K562 (cell line): ENCODE measurements around the gene NDUFS6. TPM values are rescaled to one million over a fixed set of nuclear protein-coding genes. Genes with fewer than 3 reads are reported as not detected.

ENCODE experiments used
- ATAC-seq: fragments of 200-7000 bp; cut with Tn5 transposase; 3 replicates; pipeline ENCODE4 v1.9.1; 2020; ENCODE audit warnings: moderate library complexity
- BruUV-seq: library from RNA; stranded (reverse); fragments of 400-500 nt; replicated peaks from 2 replicates; lab custom pipeline; 2021; lab: Mats Ljungman, UMichigan
- CTCF ChIA-PET: fragments of 300-600 bp; formaldehyde crosslinking; extraction: SDS; loops from one replicate; lab custom pipeline; 2021; ENCODE audit warnings: low intra/inter-chr PET ratio; lab: Yijun Ruan, JAX
- POLR2A ChIA-PET: fragments of 300-600, 350-650 bp; sonication (Branson Sonifier 250); formaldehyde crosslinking; extraction: SDS; loops from one replicate; lab custom pipeline; 2021; ENCODE audit warnings: antibody characterized with exemption, inconsistent platforms; lab: Yijun Ruan, JAX
- DNase-seq, 4 experiments: peaks; one replicate each; pipeline versions ENCODE4 v3.0.0 to v3.0.0-alpha.2; 2011 to 2018; ENCODE audit warnings: low spot score in 3 of 4, mixed read lengths in 3 of 4; ENCODE audit errors: extremely low read depth in 1 of 4
- FAIRE-seq: peaks from 2 replicates; lab custom pipeline; 2011; peaks lifted over from hg19 to GRCh38; lab: Jason Lieb, UNC
- H2AFZ ChIP-seq: 2 replicates; pipeline ENCODE4 v1.6.0; 2011; ENCODE audit warnings: low read depth, low read length, control low read depth, inconsistent platforms
- H3K27ac ChIP-seq: fragments of 200-600 bp; 3 replicates; pipeline ENCODE4 v1.8.0; 2011; ENCODE audit warnings: low read depth, mild to moderate bottlenecking, control low read depth, inconsistent platforms, low read length, moderate library complexity, mixed read lengths; ENCODE audit errors: extremely low read depth
- H3K27me3 ChIP-seq, 2 experiments: fragments of 300-600 bp in 1 of 2; 2 replicates in 1 of 2; 3 replicates in 1 of 2; pipeline versions ENCODE4 v1.6.0 to v1.8.0; 2011; ENCODE audit warnings: inconsistent platforms in 2 of 2, low read length in 2 of 2, mild to moderate bottlenecking in 1 of 2, mixed read lengths in 1 of 2, moderate library complexity in 1 of 2; ENCODE audit not compliant: control insufficient read depth in 2 of 2, insufficient read depth in 2 of 2
- H3K36me3 ChIP-seq: fragments of 300-600 bp; 3 replicates; pipeline ENCODE4 v1.8.0; 2011; ENCODE audit warnings: mild to moderate bottlenecking, low read length, inconsistent platforms; ENCODE audit not compliant: control insufficient read depth, insufficient read depth
- H3K4me1 ChIP-seq, 2 experiments: fragments of 200-600 bp in 1 of 2; replicated peaks in 1 of 2; 2 replicates in 1 of 2; 3 replicates in 1 of 2; pipeline versions ENCODE4 v1.5.1 to v1.8.0; 2011; ENCODE audit warnings: inconsistent platforms in 2 of 2, low read length in 2 of 2, mild to moderate bottlenecking in 1 of 2, mixed read lengths in 1 of 2, moderate library complexity in 1 of 2; ENCODE audit not compliant: control insufficient read depth in 2 of 2, insufficient read depth in 2 of 2
- H3K4me2 ChIP-seq: 2 replicates; pipeline ENCODE4 v1.6.1; 2011; ENCODE audit warnings: low read length, control low read depth, inconsistent platforms, mixed read lengths; ENCODE audit not compliant: insufficient read depth
- H3K4me3 ChIP-seq: fragments of 200-600 bp; sonication (generic), shearing (Covaris generic); 2 replicates; pipeline ENCODE4 v1.5.1; 2016; ENCODE audit warnings: control low read depth, inconsistent platforms
- H3K79me2 ChIP-seq: fragments of 200-600 bp; 3 replicates; pipeline ENCODE4 v1.8.0; 2011; ENCODE audit warnings: low read length, inconsistent platforms; ENCODE audit not compliant: control insufficient read depth, insufficient read depth
- H3K9ac ChIP-seq, 2 experiments: 2 replicates each; pipeline versions ENCODE4 v1.6.0 to v1.6.1; 2011; ENCODE audit warnings: low read depth in 2 of 2, low read length in 2 of 2, control low read depth in 1 of 2, inconsistent platforms in 1 of 2, mild to moderate bottlenecking in 1 of 2, mixed read lengths in 1 of 2; ENCODE audit not compliant: insufficient read depth in 1 of 2
- H3K9me1 ChIP-seq: one replicate; pipeline ENCODE4 v1.6.0; 2011; ENCODE audit warnings: inconsistent platforms, mild to moderate bottlenecking, low read length, moderate library complexity; ENCODE audit not compliant: control insufficient read depth, insufficient read depth
- H3K9me3 ChIP-seq: replicated peaks from 2 replicates; pipeline ENCODE4 v1.5.1; 2011; ENCODE audit warnings: low read depth, low read length, inconsistent platforms; ENCODE audit not compliant: control insufficient read depth, insufficient read depth
- H4K20me1 ChIP-seq: replicated peaks from 2 replicates; pipeline ENCODE4 v1.6.1; 2011; ENCODE audit warnings: low read length, inconsistent platforms, mixed read lengths; ENCODE audit not compliant: control insufficient read depth, insufficient read depth
- EGR1 ChIP-seq: fragments of 450-650 bp; conservative IDR thresholded peaks from 2 replicates; pipeline ENCODE4 v1.6.1; 2017; ENCODE audit warnings: mild to moderate bottlenecking
- IFI16 ChIP-seq: fragments of 250-450 bp; sonication (Bioruptor Pico); IDR thresholded peaks from 2 replicates; pipeline ENCODE4 v2.1.2; 2022; ENCODE audit warnings: mild to moderate bottlenecking, inconsistent platforms
- MAZ ChIP-seq, 2 experiments: fragments of 450-650 bp in 1 of 2; sonication (generic) in 1 of 2; formaldehyde crosslinking; IDR thresholded peaks in 1 of 2; conservative IDR thresholded peaks in 1 of 2; 2 replicates each; pipeline versions ENCODE4 v1.4.0 to v1.5.0; 2020; ENCODE audit warnings: mild to moderate bottlenecking in 1 of 2, missing genetic modification reagents in 1 of 2
- TFAP4 ChIP-seq: sonication (generic); formaldehyde crosslinking; IDR thresholded peaks from 2 replicates; pipeline ENCODE4 v1.8.0; 2022; ENCODE audit warnings: missing genetic modification reagents, mild to moderate bottlenecking, moderate library complexity, borderline replicate concordance
- WGBS: fragments of 100-300 bp; shearing (Covaris generic); methylation state at CpG from one replicate; pipeline ENCODE4 v1.1.6; 2016; ENCODE audit warnings: low coverage, mixed read lengths; ENCODE audit not compliant: insufficient coverage; ENCODE audit errors: missing lambda C conversion rate; 5-methylcytosine and 5-hydroxymethylcytosine counted together
- in situ Hi-C: fragments of 300-500 bp; cut with MboI; formaldehyde crosslinking; loops from 4 replicates; pipeline ENCODE4 v1.15.0; 2018; ENCODE audit warnings: inconsistent platforms, mixed read lengths
- intact Hi-C: fragments of 100-400 bp; cut with micrococcal nuclease; formaldehyde crosslinking; loops from 2 replicates; pipeline ENCODE4 v1.14.2; 2022
- polyA plus RNA-seq, 8 experiments: library from polyadenylated mRNA; depleted of rRNA in 4 of 8; stranded (reverse) in 5 of 8; unstranded in 3 of 8; fragments of >200 nt; fragmentation: Nextera tagmentation in 2 of 8; fragmentation: Illumina TruSeq in 1 of 8; extraction: Ambion mirVana in 2 of 8; extraction: Trizol in 1 of 8; gene quantifications; 2 replicates each; pipeline versions ENCODE4 v1.2.1 to v1.2.3, GENCODE V29; 2011 to 2014; ENCODE audit warnings: inconsistent platforms in 1 of 8, missing spikeins in 1 of 8
- total RNA-seq, 7 experiments: library from RNA; depleted of rRNA in 6 of 7; stranded (reverse); fragments of >200 nt in 6 of 7; fragmentation: Illumina TruSeq in 2 of 7; extraction: Trizol in 2 of 7; gene quantifications; 2 replicates each; pipeline versions ENCODE4 v1.2.1 to v1.2.3, GENCODE V29; 2011 to 2021; ENCODE audit warnings: low replicate concordance in 1 of 7
- TF ChIP-seq, protein P1 (sequence below): fragments of 450-650 bp; conservative IDR thresholded peaks from 2 replicates; pipeline ENCODE4 v1.6.1; 2016; ENCODE audit warnings: missing genetic modification characterization, low read depth, mild to moderate bottlenecking, control low read depth, missing compliant biosample characterization

Gene NDUFS6
- total and polyA plus RNA-seq, 9 of the 15 experiments (the other 6 are each of a cell fraction or from before 2014, with no cell fraction given): 36.1 to 291 (median 77.0) TPM

GRCh38 chr5:1840741-1841521 is 39.7 kb downstream of the NDUFS6 start:
- peaks cover 60 to 61% of the 10 kb centered on the region in 2 experiments for H3K27me3 ChIP-seq
- POLR2A ChIA-PET: interaction anchor here (0.7 to 1.9 kb wide), 2 partner anchors 12 to 125 kb away, joined by 4 to 5 read pairs; no protein-coding TSS in a partner anchor

More at GRCh38 chr5:1840741-1841521, 39.7 kb downstream of the NDUFS6 start:
- H3K9ac ChIP-seq: no peak overlapping the region
- CTCF ChIA-PET: no interaction called here
- in situ Hi-C loops: no loop called here
- intact Hi-C loops: no loop called here
- peaks cover 0 to 23% of the 10 kb centered on the region in 2 experiments; a peak in 2 of 5 replicates for H3K4me1 ChIP-seq
- no peaks in the 10 kb centered on the region for H3K79me2 ChIP-seq
- ATAC-seq (peak; percentile 24), FAIRE-seq (no peak), DNase-seq (no peak)
- H2AFZ ChIP-seq: no peak overlapping the region
- no peaks in the 10 kb centered on the region for H3K9me3 ChIP-seq
- H3K4me3 ChIP-seq: no peak overlapping the region
- 3% methylated on average over 31 of the region's 31 CpGs for WGBS
- no peak overlapping the region; the same call in 2 of the 3 replicates for H3K27ac ChIP-seq
- H4K20me1 ChIP-seq: peaks cover 21% of the 10 kb centered on the region
- BruUV-seq: no TSS peak
- no peaks in the 10 kb centered on the region for H3K9me1 ChIP-seq
- TF ChIP-seq TFAP4 (CRISPR knock-in tag) (peak; percentile 15; the same call in 1 of the 2 replicates), IFI16 (CRISPR knock-in tag) (no peak), EGR1 (no peak), MAZ (CRISPR knock-in tag; conservative IDR thresholded peaks at IDR 0.05 in 1 of 2, IDR thresholded peaks at IDR 0.05 in 1 of 2) (no peak)
- TF ChIP-seq, protein P1, sequence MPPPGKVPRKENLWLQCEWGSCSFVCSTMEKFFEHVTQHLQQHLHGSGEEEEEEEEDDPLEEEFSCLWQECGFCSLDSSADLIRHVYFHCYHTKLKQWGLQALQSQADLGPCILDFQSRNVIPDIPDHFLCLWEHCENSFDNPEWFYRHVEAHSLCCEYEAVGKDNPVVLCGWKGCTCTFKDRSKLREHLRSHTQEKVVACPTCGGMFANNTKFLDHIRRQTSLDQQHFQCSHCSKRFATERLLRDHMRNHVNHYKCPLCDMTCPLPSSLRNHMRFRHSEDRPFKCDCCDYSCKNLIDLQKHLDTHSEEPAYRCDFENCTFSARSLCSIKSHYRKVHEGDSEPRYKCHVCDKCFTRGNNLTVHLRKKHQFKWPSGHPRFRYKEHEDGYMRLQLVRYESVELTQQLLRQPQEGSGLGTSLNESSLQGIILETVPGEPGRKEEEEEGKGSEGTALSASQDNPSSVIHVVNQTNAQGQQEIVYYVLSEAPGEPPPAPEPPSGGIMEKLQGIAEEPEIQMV (tag): no peak
- no peak overlapping the region for H3K4me2 ChIP-seq
- H3K36me3 ChIP-seq: no peaks in the 10 kb centered on the region
